GM23338 (cell line): ENCODE measurements around the gene PIGA. TPM values are rescaled to one million over a fixed set of nuclear protein-coding genes. Genes with fewer than 3 reads are reported as not detected.

Experiments used
- ATAC-seq: fragments of 200-7000 bp; cut with Tn5 transposase; 3 replicates; pipeline ENCODE4 v1.9.1; 2020
- DNase-seq: peaks from one replicate; pipeline ENCODE4 v3.0.0-alpha.2; 2015; ENCODE audit warnings: low spot score
- H2AFZ ChIP-seq: fragments of 200-600 bp; sonication (generic); 2 replicates; pipeline ENCODE4 v1.8.0; 2016; ENCODE audit warnings: antibody characterized with exemption, mild to moderate bottlenecking, moderate library complexity
- H3F3A ChIP-seq: fragments of 200-600 bp; sonication (generic); replicated peaks from 2 replicates; pipeline ENCODE4 v1.8.0; 2017; ENCODE audit warnings: antibody characterized with exemption, mixed run types, low read depth
- H3K27ac ChIP-seq: fragments of 200-600 bp; sonication (generic); 2 replicates; pipeline ENCODE4 v1.6.1; 2016; ENCODE audit warnings: low read depth
- H3K27me3 ChIP-seq: fragments of 200-600 bp; sonication (generic); 2 replicates; pipeline ENCODE4 v1.8.0; 2016; ENCODE audit warnings: mild to moderate bottlenecking, mixed run types, moderate library complexity; ENCODE audit not compliant: insufficient read depth
- H3K36me3 ChIP-seq: fragments of 200-600 bp; sonication (generic); 2 replicates; pipeline ENCODE4 v1.8.0; 2016; ENCODE audit warnings: mild to moderate bottlenecking; ENCODE audit not compliant: insufficient read depth
- H3K4me1 ChIP-seq: fragments of 200-600 bp; sonication (generic); 2 replicates; pipeline ENCODE4 v1.8.0; 2016; ENCODE audit warnings: mild to moderate bottlenecking, moderate library complexity; ENCODE audit not compliant: insufficient read depth
- H3K4me2 ChIP-seq: fragments of 200-600 bp; sonication (generic); 2 replicates; pipeline ENCODE4 v1.7.1; 2017; ENCODE audit warnings: mixed run types
- H3K4me3 ChIP-seq: fragments of 200-600 bp; sonication (generic); 2 replicates; pipeline ENCODE4 v1.6.1; 2016; ENCODE audit warnings: mixed run types
- H3K79me2 ChIP-seq: fragments of 200-600 bp; sonication (generic); replicated peaks from 2 replicates; pipeline ENCODE4 v1.8.0; 2017; ENCODE audit warnings: mild to moderate bottlenecking; ENCODE audit not compliant: insufficient read depth
- H3K9me2 ChIP-seq: fragments of 200-600 bp; sonication (generic); 2 replicates; pipeline ENCODE4 v1.8.0; 2017; ENCODE audit not compliant: insufficient read depth
- H4K20me1 ChIP-seq: fragments of 200-600 bp; sonication (generic); replicated peaks from 2 replicates; pipeline ENCODE4 v1.8.0; 2017; ENCODE audit warnings: mild to moderate bottlenecking; ENCODE audit not compliant: insufficient read depth
- H3K27ac Mint-ChIP-seq: 2 replicates; pipeline ENCODE4 v1.8.0; 2020; ENCODE audit warnings: inconsistent platforms, mild to moderate bottlenecking, moderate library complexity, mixed read lengths
- H3K27me3 Mint-ChIP-seq: 3 replicates; pipeline ENCODE4 v1.8.0; 2022; ENCODE audit warnings: low read depth, mild to moderate bottlenecking, moderate library complexity, mixed read lengths, inconsistent platforms; ENCODE audit not compliant: insufficient read depth, poor library complexity
- H3K36me3 Mint-ChIP-seq: 3 replicates; pipeline ENCODE4 v1.8.0; 2021; ENCODE audit warnings: low read depth, mild to moderate bottlenecking, inconsistent platforms, moderate library complexity, mixed read lengths
- H3K4me1 Mint-ChIP-seq: 3 replicates; pipeline ENCODE4 v1.8.0; 2020; ENCODE audit warnings: mild to moderate bottlenecking, inconsistent platforms, mixed read lengths
- H3K4me3 Mint-ChIP-seq: 3 replicates; pipeline ENCODE4 v1.8.0; 2021; ENCODE audit warnings: moderate library complexity, mild to moderate bottlenecking, inconsistent platforms, mixed read lengths
- H3K9me3 Mint-ChIP-seq: 3 replicates; pipeline ENCODE4 v1.8.0; 2020; ENCODE audit warnings: moderate library complexity, mild to moderate bottlenecking, inconsistent platforms, mixed read lengths
- CREB1 ChIP-seq: fragments of 250-450 bp; sonication (Bioruptor Pico); IDR thresholded peaks from 2 replicates; pipeline ENCODE4 v1.5.0; 2020; ENCODE audit warnings: low read depth, mild to moderate bottlenecking, moderate library complexity
- EZH2phosphoT487 ChIP-seq: fragments of 200-600 bp; sonication (generic); IDR thresholded peaks from one replicate; pipeline ENCODE4 v1.8.1; 2018; ENCODE audit warnings: antibody characterized with exemption; ENCODE audit not compliant: unreplicated experiment
- POLR2AphosphoS5 ChIP-seq: IDR thresholded peaks from 2 replicates; pipeline ENCODE4 v1.6.1; 2016; ENCODE audit warnings: antibody characterized with exemption, low read depth
- STAT1 ChIP-seq: IDR thresholded peaks from one replicate; pipeline ENCODE4 v1.6.1; 2016; ENCODE audit warnings: antibody characterized with exemption; ENCODE audit not compliant: unreplicated experiment
- polyA plus RNA-seq: library from polyadenylated mRNA; unstranded; fragments of >200 nt; fragmentation: Nextera tagmentation; extraction: Ambion mirVana; gene quantifications from 2 replicates; pipeline ENCODE4 v1.2.1, GENCODE V29; 2016
- total RNA-seq: library from RNA; depleted of rRNA; stranded (reverse); fragments of >200 nt; shearing (Covaris generic); gene quantifications from 2 replicates; pipeline ENCODE4 v1.2.3, GENCODE V29; 2014
- TF ChIP-seq, protein P1 (sequence below): fragments of 250-450 bp; sonication (Bioruptor Pico); IDR thresholded peaks from 2 replicates; pipeline ENCODE4 v1.5.0; 2020; ENCODE audit warnings: mild to moderate bottlenecking, moderate library complexity

The PIGA gene
- total and polyA plus RNA-seq, 2 experiments from 2014 or later = 3.5 to 12.1 TPM

DNA sequence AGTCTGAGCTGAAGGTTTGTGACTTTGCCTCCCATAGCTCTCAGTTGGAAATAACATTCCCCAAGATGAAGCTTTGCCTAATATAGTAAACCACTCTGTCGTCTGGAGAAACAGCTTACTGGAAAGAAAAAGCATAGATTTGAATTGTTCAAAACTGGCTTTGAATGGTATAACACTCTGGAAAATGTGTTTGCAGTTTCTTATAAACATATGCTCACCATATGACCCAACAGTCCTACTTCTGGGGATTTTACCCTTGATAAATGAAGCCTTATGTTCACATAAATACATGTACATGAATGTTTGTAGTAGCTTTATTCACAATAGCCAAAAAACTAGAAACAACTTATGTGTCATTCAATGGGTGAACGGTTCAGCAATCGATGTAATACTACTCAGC is 38.7 kb upstream of the PIGA start (continued):
- TF ChIP-seq, protein P1, sequence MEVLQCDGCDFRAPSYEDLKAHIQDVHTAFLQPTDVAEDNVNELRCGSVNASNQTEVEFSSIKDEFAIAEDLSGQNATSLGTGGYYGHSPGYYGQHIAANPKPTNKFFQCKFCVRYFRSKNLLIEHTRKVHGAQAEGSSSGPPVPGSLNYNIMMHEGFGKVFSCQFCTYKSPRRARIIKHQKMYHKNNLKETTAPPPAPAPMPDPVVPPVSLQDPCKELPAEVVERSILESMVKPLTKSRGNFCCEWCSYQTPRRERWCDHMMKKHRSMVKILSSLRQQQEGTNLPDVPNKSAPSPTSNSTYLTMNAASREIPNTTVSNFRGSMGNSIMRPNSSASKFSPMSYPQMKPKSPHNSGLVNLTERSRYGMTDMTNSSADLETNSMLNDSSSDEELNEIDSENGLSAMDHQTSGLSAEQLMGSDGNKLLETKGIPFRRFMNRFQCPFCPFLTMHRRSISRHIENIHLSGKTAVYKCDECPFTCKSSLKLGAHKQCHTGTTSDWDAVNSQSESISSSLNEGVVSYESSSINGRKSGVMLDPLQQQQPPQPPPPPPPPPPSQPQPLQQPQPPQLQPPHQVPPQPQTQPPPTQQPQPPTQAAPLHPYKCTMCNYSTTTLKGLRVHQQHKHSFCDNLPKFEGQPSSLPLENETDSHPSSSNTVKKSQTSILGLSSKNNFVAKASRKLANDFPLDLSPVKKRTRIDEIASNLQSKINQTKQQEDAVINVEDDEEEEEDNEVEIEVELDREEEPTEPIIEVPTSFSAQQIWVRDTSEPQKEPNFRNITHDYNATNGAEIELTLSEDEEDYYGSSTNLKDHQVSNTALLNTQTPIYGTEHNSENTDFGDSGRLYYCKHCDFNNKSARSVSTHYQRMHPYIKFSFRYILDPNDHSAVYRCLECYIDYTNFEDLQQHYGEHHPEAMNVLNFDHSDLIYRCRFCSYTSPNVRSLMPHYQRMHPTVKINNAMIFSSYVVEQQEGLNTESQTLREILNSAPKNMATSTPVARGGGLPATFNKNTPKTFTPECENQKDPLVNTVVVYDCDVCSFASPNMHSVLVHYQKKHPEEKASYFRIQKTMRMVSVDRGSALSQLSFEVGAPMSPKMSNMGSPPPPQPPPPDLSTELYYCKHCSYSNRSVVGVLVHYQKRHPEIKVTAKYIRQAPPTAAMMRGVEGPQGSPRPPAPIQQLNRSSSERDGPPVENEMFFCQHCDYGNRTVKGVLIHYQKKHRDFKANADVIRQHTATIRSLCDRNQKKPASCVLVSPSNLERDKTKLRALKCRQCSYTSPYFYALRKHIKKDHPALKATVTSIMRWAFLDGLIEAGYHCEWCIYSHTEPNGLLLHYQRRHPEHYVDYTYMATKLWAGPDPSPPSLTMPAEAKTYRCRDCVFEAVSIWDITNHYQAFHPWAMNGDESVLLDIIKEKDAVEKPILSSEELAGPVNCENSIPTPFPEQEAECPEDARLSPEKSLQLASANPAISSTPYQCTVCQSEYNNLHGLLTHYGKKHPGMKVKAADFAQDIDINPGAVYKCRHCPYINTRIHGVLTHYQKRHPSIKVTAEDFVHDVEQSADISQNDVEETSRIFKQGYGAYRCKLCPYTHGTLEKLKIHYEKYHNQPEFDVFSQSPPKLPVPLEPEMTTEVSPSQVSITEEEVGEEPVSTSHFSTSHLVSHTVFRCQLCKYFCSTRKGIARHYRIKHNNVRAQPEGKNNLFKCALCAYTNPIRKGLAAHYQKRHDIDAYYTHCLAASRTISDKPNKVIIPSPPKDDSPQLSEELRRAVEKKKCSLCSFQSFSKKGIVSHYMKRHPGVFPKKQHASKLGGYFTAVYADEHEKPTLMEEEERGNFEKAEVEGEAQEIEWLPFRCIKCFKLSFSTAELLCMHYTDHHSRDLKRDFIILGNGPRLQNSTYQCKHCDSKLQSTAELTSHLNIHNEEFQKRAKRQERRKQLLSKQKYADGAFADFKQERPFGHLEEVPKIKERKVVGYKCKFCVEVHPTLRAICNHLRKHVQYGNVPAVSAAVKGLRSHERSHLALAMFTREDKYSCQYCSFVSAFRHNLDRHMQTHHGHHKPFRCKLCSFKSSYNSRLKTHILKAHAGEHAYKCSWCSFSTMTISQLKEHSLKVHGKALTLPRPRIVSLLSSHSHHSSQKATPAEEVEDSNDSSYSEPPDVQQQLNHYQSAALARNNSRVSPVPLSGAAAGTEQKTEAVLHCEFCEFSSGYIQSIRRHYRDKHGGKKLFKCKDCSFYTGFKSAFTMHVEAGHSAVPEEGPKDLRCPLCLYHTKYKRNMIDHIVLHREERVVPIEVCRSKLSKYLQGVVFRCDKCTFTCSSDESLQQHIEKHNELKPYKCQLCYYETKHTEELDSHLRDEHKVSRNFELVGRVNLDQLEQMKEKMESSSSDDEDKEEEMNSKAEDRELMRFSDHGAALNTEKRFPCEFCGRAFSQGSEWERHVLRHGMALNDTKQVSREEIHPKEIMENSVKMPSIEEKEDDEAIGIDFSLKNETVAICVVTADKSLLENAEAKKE (CRISPR knock-in tag) = no peak

DNA sequence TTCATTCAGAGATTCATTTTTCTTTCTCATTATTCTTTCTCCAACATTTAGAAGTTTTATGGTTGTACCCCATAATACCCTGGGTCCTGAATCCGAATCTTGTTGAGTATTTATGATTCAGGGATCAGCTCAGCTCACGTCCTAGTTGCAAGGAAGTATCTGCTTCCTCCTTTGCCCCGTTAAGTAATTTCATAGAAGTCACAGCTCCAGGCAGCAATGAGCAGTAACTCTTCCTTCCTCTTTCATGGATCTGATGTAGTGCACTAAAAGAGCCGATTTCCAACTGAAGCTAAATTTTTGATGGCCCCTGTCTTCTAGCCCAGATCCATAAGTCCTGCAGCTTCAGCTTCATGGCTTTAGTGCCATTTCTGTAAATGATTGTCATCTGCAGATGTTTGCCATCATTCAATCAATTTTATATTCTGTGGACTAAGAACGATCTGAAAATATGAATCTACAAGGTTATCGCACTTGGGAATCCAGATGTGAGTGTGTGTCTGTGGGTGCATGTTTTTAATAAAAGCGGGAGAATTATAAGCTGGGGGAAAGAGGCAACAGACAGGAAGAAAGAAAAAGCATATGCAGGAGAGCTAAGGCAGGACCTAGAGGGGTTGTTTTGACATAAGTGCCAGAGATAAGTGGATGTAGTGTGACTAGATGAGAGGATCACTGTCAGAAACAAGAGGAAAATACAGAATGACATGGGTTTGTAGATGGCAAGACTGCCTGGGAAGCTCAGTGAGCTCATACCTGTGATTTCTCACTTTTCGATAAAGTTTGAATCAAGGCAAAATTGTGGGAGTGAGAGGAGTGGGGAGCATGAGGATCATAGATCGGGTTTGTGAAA is 31.4 kb upstream of the PIGA start:
- no peaks in the 10 kb centered on the region for H3K36me3 ChIP-seq
- H3F3A ChIP-seq = no peaks in the 10 kb centered on the region
- H2AFZ ChIP-seq = no peak overlapping the region
- TF ChIP-seq STAT1 = no peak
- no peak for TF ChIP-seq EZH2phosphoT487
- no peak for TF ChIP-seq POLR2AphosphoS5
- no peak for TF ChIP-seq CREB1
- Mint-ChIP-seq H3K36me3 (no peaks in the 10 kb centered on the region), H3K27me3 (peaks cover 4% of the 10 kb centered on the region), H3K27ac (no peak overlapping the region), H3K9me3 (no peaks in the 10 kb centered on the region), H3K4me1 (peaks cover 6% of the 10 kb centered on the region; the same call in 2 of the 3 replicates), H3K4me3 (no peak overlapping the region)
- H3K4me2 ChIP-seq = no peak overlapping the region
- DNase-seq = no peak
- no peaks in the 10 kb centered on the region for H4K20me1 ChIP-seq
- H3K9me2 ChIP-seq = no peaks in the 10 kb centered on the region
- H3K79me2 ChIP-seq = no peaks in the 10 kb centered on the region
- no peaks in the 10 kb centered on the region for H3K4me1 ChIP-seq
- no peak overlapping the region for H3K27ac ChIP-seq
- no peaks in the 10 kb centered on the region for H3K27me3 ChIP-seq
- no peak overlapping the region for H3K4me3 ChIP-seq
- ATAC-seq = no peak
